ENCODE data around the gene NOD2. TPM values are rescaled to one million over a fixed set of nuclear protein-coding genes. Genes with fewer than 3 reads are reported as not detected.
A peak's percentile ranks its signal among the peaks of the same experiment; 100 is the strongest.

Gene NOD2
- total and polyA plus RNA-seq, 2 experiments from 2014 or later: 0.27 to 0.66 TPM

GRCh38 chr16:50718061-50718760 is 24.8 kb downstream of the NOD2 start:
- TF ChIP-seq EZH2 (IDR thresholded peaks at IDR 0.05; ENCODE audit: low read depth, unreplicated experiment): no peak
- Mint-ChIP-seq H3K9me3 (no peaks in the 10 kb centered on the region), H3K36me3 (ENCODE audit: low read depth) (no peaks in the 10 kb centered on the region), H3K4me1 (peaks cover 15% of the 10 kb centered on the region), H3K27me3 (ENCODE audit: insufficient read depth, low read depth, poor library complexity) (peaks cover 8% of the 10 kb centered on the region), H3K4me3 (no peak overlapping the region), H3K27ac (no peak overlapping the region)
- Histone ChIP-seq H3K4me2 (no peak overlapping the region), H4K20me1 (replicated peaks; ENCODE audit: insufficient read depth) (no peaks in the 10 kb centered on the region), H2AFZ (no peak overlapping the region), H3K9me2 (ENCODE audit: insufficient read depth) (no peaks in the 10 kb centered on the region), H3K4me3 (no peak overlapping the region), H3K4me1 (ENCODE audit: insufficient read depth) (no peaks in the 10 kb centered on the region; the same call in 1 of the 2 replicates), H3K27ac (ENCODE audit: low read depth) (no peak overlapping the region), H3K27me3 (ENCODE audit: insufficient read depth) (no peaks in the 10 kb centered on the region), H3K36me3 (ENCODE audit: insufficient read depth) (no peaks in the 10 kb centered on the region), H3K79me2 (replicated peaks; ENCODE audit: insufficient read depth) (no peaks in the 10 kb centered on the region), H3F3A (replicated peaks; ENCODE audit: low read depth) (no peaks in the 10 kb centered on the region)
- ATAC-seq (no peak), DNase-seq (ENCODE audit: low spot score) (no peak)

GRCh38 chr16:50718761-50719400 is 25.5 kb downstream of the NOD2 start:
- H3K4me1 ChIP-seq (ENCODE audit: insufficient read depth): no peaks in the 10 kb centered on the region; the same call in 1 of the 2 replicates
- H4K20me1 ChIP-seq (replicated peaks; ENCODE audit: insufficient read depth): no peaks in the 10 kb centered on the region
- no peak overlapping the region for H3K27ac ChIP-seq (ENCODE audit: low read depth)
- no peaks in the 10 kb centered on the region for H3K27me3 ChIP-seq (ENCODE audit: insufficient read depth)
- Mint-ChIP-seq H3K4me3 (no peak overlapping the region), H3K27ac (no peak overlapping the region), H3K27me3 (ENCODE audit: insufficient read depth, low read depth, poor library complexity) (peaks cover 8% of the 10 kb centered on the region), H3K36me3 (ENCODE audit: low read depth) (no peaks in the 10 kb centered on the region), H3K4me1 (peaks cover 15% of the 10 kb centered on the region), H3K9me3 (no peaks in the 10 kb centered on the region)
- H3K9me2 ChIP-seq (ENCODE audit: insufficient read depth): no peaks in the 10 kb centered on the region
- ATAC-seq (no peak), DNase-seq (ENCODE audit: low spot score) (no peak)
- H3F3A ChIP-seq (replicated peaks; ENCODE audit: low read depth): no peaks in the 10 kb centered on the region
- no peak overlapping the region for H3K4me3 ChIP-seq
- H2AFZ ChIP-seq: peak overlapping the region; percentile 87; the same call in 1 of the 2 replicates
- H3K4me2 ChIP-seq: no peak overlapping the region
- H3K79me2 ChIP-seq (replicated peaks; ENCODE audit: insufficient read depth): no peaks in the 10 kb centered on the region
- H3K36me3 ChIP-seq (ENCODE audit: insufficient read depth): no peaks in the 10 kb centered on the region
- TF ChIP-seq ZNF114 (CRISPR knock-in tag; IDR thresholded peaks at IDR 0.05) (no peak), ZNF462 (CRISPR knock-in tag; IDR thresholded peaks at IDR 0.05) (no peak), REST (IDR thresholded peaks at IDR 0.05; ENCODE audit: unreplicated experiment) (no peak), CTCF (conservative IDR thresholded peaks at IDR 0.05; ENCODE audit: low read depth in 2 of 2) (no peak), ZNF331 (CRISPR knock-in tag; IDR thresholded peaks at IDR 0.05; ENCODE audit: low read depth) (no peak), CREB1 (CRISPR knock-in tag; IDR thresholded peaks at IDR 0.05; ENCODE audit: low read depth) (no peak), JUNB (IDR thresholded peaks at IDR 0.05; ENCODE audit: unreplicated experiment) (no peak)
